HG03060 (cell line): ENCODE measurements around the gene RHOBTB3.
"Not testable (repeated sequence)": the region's sequence is repeated elsewhere in the genome, so short reads cannot be mapped to it uniquely, and the experiment has no call there.

Source experiments
- ATAC-seq: cut with Tn5 transposase; IDR thresholded peaks from one replicate; pipeline ENCODE4 v1.9.1; 2021; ENCODE audit warnings: low read depth, moderate number of reproducible peaks; ENCODE audit not compliant: unreplicated experiment

Gene RHOBTB3

DNA sequence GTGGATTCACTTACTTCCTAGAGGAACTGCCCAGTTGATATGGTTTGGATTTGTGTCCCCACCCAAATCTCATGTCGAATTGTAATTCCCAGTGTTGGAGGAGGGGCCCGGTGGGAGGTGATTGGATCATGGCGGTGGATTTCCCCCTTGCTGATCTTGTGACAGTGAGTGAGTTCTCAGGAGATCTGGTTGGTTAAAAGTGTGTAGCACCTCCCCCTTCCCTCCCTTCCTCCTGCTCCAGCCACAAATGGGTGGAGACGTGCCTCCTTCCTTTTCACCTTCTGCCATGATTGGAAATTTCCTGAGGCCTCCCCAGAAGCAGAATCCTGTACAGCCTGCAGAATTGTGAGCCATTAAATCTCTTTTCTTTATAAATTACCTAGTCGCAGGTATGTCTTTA lies 17.9 kb upstream of the RHOBTB3 start:
- not testable (repeated sequence) for ATAC-seq

GRCh38 chr5:95713960-95714710 lies 17.0 kb upstream of the RHOBTB3 start:
- ATAC-seq: no peak

GRCh38 chr5:95715799-95716461 lies 15.2 kb upstream of the RHOBTB3 start:
- no peak for ATAC-seq

DNA sequence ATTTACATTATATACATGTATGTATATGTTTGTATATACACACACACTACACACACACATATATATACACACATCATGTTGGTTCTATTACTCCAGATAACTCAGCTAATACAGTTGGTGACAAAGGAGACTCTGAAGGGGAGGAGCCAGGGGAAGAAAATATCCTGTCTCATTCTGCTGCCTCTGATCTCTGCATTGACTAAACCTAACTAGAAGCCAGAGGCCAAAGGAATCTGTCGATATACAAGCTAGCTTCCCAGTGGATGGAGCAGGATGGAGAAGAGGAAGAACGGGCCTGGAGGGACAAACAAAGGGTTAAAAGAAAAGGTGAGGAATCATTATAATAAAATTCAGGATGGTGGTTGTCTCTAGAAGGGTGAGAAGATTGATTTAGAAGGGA lies 13.7 kb upstream of the RHOBTB3 start:
- no peak for ATAC-seq

DNA sequence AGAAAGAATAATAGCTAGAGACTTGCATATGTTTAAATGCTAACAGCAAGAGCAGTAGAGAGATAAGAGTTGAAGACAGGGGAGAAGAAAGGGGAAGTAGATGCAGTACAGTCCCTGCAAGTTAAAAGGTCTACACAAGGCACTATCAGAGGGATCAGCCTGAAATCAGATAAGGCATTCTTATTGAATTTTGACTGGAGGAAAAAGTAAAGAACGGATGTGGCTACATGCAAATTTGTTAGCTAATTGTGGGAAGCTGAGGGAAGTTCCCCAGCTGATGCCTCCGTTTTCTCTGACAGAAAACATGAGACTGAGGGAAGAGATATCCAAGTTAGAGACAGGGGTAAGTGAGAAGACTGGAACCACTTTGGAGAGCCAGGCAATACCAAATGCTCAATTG lies 12.9 kb upstream of the RHOBTB3 start:
- ATAC-seq: peak; percentile 68

DNA sequence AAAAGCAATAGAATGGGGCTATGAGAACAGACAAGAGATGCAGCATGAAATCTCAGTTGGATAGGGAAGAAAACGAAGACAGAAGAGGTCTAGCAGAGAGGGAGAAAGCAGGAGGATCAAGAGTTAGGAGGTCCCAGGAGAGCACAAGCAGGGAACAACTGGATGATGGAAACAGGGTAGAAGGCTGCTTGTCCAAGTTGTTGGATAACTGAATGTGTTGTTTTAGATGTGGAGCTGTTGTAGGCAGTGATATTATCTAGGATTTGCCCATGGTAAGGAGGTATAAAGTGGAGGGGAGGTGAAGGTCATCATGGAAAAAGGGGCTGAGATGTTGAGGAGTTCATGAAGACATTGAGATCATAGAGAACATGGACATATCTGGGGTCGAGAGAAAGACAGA lies 12.4 kb upstream of the RHOBTB3 start:
- no peak for ATAC-seq

- no peak for ATAC-seq
These were observed 10.9 kb upstream of the RHOBTB3 start for GRCh38 chr5:95720094-95720786.

DNA sequence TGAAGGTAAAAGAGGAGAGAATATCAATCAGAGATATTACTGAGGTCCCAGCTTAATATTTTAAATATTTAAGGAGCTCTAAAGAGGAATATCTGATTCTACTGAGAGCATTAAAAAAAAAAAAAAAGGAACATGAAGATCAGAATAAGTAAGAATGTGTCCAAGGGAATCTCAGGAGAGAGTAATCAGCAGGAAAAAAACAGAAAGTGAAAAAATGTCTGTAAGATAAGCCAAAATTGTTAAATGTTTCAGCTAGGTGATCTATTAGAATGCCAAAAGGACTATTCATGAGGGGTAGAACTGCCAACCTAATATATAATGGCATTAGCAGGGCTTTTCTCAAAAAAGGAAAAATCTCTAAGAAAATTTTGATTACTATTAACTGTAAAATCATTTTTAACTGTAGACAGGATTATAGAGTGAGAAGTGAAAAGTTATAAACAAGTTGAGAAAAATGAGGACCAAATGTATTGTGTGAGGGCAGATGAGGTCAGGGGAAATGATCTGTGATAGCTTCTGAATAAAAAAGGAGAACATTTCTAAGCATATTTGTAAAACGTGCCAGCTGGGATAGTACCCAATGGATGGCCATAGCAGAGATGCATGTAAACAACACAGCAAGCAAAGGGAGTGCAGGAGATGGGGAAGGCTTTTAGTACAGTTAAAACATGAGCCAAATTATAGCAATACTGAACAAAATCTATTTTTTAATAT lies 9.4 kb upstream of the RHOBTB3 start:
- ATAC-seq: no peak

DNA sequence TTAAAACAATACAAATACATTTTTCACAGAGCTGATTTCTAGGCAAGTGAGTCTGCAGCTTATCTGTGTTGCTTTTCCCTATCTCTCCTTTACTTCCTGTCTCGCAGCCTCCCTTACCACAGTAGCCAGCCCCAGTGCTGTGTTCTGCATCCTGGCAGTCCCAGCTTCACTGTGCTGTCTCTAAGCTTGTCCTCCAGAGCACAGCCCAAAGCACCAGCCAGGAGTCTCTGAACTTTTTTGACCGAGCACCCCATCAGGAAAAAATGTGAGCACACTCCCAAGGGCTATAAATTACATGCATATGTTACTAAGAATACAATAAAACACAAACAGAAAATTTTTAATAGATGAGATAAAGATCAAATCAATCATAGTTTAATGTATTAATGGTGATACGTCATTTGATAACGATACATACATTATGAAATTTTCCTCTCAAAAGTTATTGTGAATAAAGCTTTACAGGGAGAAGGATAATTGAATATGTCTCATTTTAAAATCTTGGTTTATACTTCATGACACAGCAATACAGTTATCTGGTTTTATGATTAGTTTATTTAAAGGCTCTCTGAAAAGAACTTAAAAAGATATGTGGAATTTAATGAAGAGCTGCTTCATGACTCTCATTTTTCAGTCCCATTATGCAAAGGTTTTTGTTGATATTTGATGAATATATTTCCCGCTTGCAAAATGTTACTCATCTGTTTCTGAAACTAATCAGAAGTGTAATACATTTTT lies 7.3 kb upstream of the RHOBTB3 start:
- no peak for ATAC-seq

GRCh38 chr5:95725071-95725820 lies 5.9 kb upstream of the RHOBTB3 start:
- ATAC-seq: no peak

- no peak for ATAC-seq
These were observed 5.0 kb upstream of the RHOBTB3 start for GRCh38 chr5:95725937-95726810.

- no peak for ATAC-seq
These were observed 4.0 kb upstream of the RHOBTB3 start for GRCh38 chr5:95726811-95727763.

DNA sequence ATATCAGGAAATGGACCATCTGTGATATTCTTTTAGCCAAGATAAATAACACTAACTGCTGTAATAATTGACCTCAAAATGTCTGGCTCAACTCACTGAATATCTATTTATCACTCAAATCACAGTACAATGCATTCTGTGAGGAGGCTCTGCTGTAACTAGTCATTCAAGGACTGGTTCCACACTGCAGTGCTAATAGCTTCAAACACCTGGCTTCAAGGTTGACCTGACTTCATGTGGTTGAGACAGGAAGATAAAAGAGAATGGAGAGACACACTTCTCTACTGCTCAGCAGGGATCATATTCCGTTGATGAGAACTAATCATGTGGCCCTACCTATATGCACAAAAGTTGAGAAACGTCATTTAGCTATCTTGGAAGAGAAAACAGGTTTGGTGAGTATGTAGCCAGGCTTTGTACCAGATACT lies 3.4 kb upstream of the RHOBTB3 start:
- ATAC-seq: no peak

DNA sequence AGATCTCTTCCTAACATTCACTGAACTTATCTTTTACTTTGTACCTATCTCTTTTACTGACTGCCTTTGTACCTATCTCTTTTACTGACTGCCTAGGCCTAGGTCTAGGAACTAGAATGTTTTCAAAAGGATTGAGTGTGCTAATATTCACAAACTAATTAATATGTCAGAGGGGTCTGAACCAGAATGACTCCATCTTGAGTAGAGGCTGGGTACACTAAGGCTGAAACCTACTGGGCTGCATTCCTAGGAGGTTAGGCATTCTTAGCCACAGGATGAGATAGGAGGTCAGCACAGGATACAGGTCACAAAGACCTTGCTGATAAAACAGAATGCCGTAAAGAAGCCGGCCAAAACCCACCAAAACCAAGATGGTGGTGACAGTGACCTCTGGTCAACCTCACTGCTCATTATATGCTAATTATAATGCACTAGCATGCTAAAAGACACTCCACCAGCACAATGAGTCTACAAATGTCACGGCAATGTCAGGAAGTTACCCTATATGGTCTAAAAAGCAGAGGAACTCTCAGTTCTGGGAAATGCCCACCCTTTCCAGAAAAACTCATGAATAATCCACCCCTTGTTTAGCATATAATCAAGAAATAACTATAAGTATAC lies 2.5 kb upstream of the RHOBTB3 start:
- ATAC-seq: no peak

- no peak for ATAC-seq
These were observed 1.8 kb upstream of the RHOBTB3 start for GRCh38 chr5:95729115-95730010.
